ENCODE measurements around the gene DAP.
A peak's percentile ranks its signal among the peaks of the same experiment; 100 is the strongest.
"Not testable (repeated sequence)": the region's sequence is repeated elsewhere in the genome, so short reads cannot be mapped to it uniquely, and the experiment has no call there.

DAP gene

GRCh38 chr5:10649666-10650380 lies 111.2 kb downstream of the DAP start:
- no peak for DNase-seq

- no peak for DNase-seq
Observed at GRCh38 chr5:10648806-10649665, 112.0 kb downstream of the DAP start.

- DNase-seq, result no peak
Observed at GRCh38 chr5:10647640-10648039, 113.4 kb downstream of the DAP start.

GRCh38 chr5:10645671-10646070 lies 115.4 kb downstream of the DAP start:
- no peak for DNase-seq

- no peak for DNase-seq
Observed at GRCh38 chr5:10645146-10645545, 115.9 kb downstream of the DAP start.

GRCh38 chr5:10644192-10644591 lies 116.8 kb downstream of the DAP start:
- no peak for DNase-seq

- no peak for DNase-seq
Observed at GRCh38 chr5:10642367-10642766, 118.7 kb downstream of the DAP start.

- DNase-seq, result no peak
Observed at GRCh38 chr5:10639846-10640368, 121.1 kb downstream of the DAP start.

GRCh38 chr5:10638723-10639122 lies 122.3 kb downstream of the DAP start:
- DNase-seq, result not testable (repeated sequence)

- DNase-seq, result no peak
Observed at GRCh38 chr5:10637944-10638343, 123.1 kb downstream of the DAP start.

- DNase-seq, result no peak
Observed at GRCh38 chr5:10636363-10637142, 124.5 kb downstream of the DAP start.

GRCh38 chr5:10635867-10636350 lies 125.1 kb downstream of the DAP start:
- no peak for DNase-seq

GRCh38 chr5:10635257-10635866 lies 125.7 kb downstream of the DAP start:
- no peak for DNase-seq

GRCh38 chr5:10634562-10634961 lies 126.5 kb downstream of the DAP start:
- no peak for DNase-seq

- DNase-seq, result no peak
Observed at GRCh38 chr5:10634050-10634449, 127.0 kb downstream of the DAP start.

- no peak for DNase-seq
Observed at GRCh38 chr5:10633271-10634049, 127.6 kb downstream of the DAP start.

GRCh38 chr5:10632110-10632761 lies 128.8 kb downstream of the DAP start:
- peak; percentile 12 for DNase-seq

GRCh38 chr5:10631316-10631996 lies 129.6 kb downstream of the DAP start:
- DNase-seq, result no peak

- DNase-seq, result not testable (repeated sequence)
Observed at GRCh38 chr5:10630744-10631143, 130.3 kb downstream of the DAP start.

- no peak for DNase-seq
Observed at GRCh38 chr5:10630126-10630525, 130.9 kb downstream of the DAP start.

- no peak for DNase-seq
Observed at GRCh38 chr5:10629682-10630081, 131.4 kb downstream of the DAP start.
